Suppressor macrophage (primary cell): ENCODE results near the gene PAPPA2.

Experiments
- DNase-seq, 4 experiments: peaks; one replicate each; pipeline ENCODE4 v3.0.0-alpha.2; 2020 to 2022

PAPPA2 gene

GRCh38 chr1:176504848-176505553, 42.0 kb downstream of the PAPPA2 start:
- DNase-seq: no peak

- DNase-seq: no peak
These were observed 50.0 kb downstream of the PAPPA2 start for GRCh38 chr1:176512966-176513365.

GRCh38 chr1:176515310-176515709, 52.3 kb downstream of the PAPPA2 start:
- no peak for DNase-seq

GRCh38 chr1:176517484-176517883, 54.5 kb downstream of the PAPPA2 start:
- DNase-seq: no peak

GRCh38 chr1:176521211-176521610, 58.2 kb downstream of the PAPPA2 start:
- no peak for DNase-seq

GRCh38 chr1:176522310-176522845, 59.4 kb downstream of the PAPPA2 start:
- DNase-seq: no peak

- no peak for DNase-seq
These were observed 66.6 kb downstream of the PAPPA2 start for GRCh38 chr1:176529395-176530090.

- DNase-seq: no peak
These were observed 68.1 kb downstream of the PAPPA2 start for GRCh38 chr1:176531036-176531435.

- DNase-seq: no peak
These were observed 69.2 kb downstream of the PAPPA2 start for GRCh38 chr1:176531921-176532897.

GRCh38 chr1:176533020-176533419, 70.0 kb downstream of the PAPPA2 start:
- no peak for DNase-seq

- no peak for DNase-seq
These were observed 73.6 kb downstream of the PAPPA2 start for GRCh38 chr1:176536588-176536987.

- DNase-seq: no peak
These were observed 76.0 kb downstream of the PAPPA2 start for GRCh38 chr1:176539018-176539417.

- DNase-seq: no peak
These were observed 77.5 kb downstream of the PAPPA2 start for GRCh38 chr1:176540428-176540827.

- peak; percentile 50 to 71 (median 57) for DNase-seq
These were observed 78.7 kb downstream of the PAPPA2 start for GRCh38 chr1:176541663-176542062.

GRCh38 chr1:176542352-176542751, 79.4 kb downstream of the PAPPA2 start:
- DNase-seq: no peak

GRCh38 chr1:176543360-176544129, 80.6 kb downstream of the PAPPA2 start:
- no peak for DNase-seq

GRCh38 chr1:176545034-176545639, 82.2 kb downstream of the PAPPA2 start:
- DNase-seq: no peak

GRCh38 chr1:176546825-176547224, 83.8 kb downstream of the PAPPA2 start:
- no peak for DNase-seq

- no peak for DNase-seq
These were observed 88.2 kb downstream of the PAPPA2 start for GRCh38 chr1:176551146-176551545.

GRCh38 chr1:176552217-176552991, 89.4 kb downstream of the PAPPA2 start:
- DNase-seq: no peak

- no peak for DNase-seq
These were observed 90.0 kb downstream of the PAPPA2 start for GRCh38 chr1:176552999-176553398.
